ENCODE data around the gene TSPAN17. TPM values are rescaled to one million over a fixed set of nuclear protein-coding genes. Genes with fewer than 3 reads are reported as not detected.

Gene TSPAN17
- total and polyA plus RNA-seq, 3 experiments from 2014 or later = 26.2 to 38.8 (median 37.4) TPM

- no peaks in the 10 kb centered on the region for H3K9me3 Mint-ChIP-seq
- peaks cover 10 to 14% (median 12%) of the 10 kb centered on the region in 3 donors for H3K4me1 Mint-ChIP-seq
- Histone ChIP-seq H3K4me1 (ENCODE audit: insufficient read depth, low read length) (peaks cover 12% of the 10 kb centered on the region), H3K36me3 (ENCODE audit: insufficient read depth, low read length) (no peaks in the 10 kb centered on the region), H3K9me3 (ENCODE audit: low read length) (no peaks in the 10 kb centered on the region), H3K4me3 (ENCODE audit: low read length) (no peak overlapping the region), H3K27me3 (ENCODE audit: insufficient read depth, low read length, poor library complexity, severe bottlenecking) (no peaks in the 10 kb centered on the region), H3K27ac (ENCODE audit: low read depth, low read length) (no peak overlapping the region)
- CTCF ChIA-PET = no interaction called here
- no peak overlapping the region for H3K27ac Mint-ChIP-seq
- POLR2A ChIA-PET = no interaction called here
- no peak overlapping the region for H3K4me3 Mint-ChIP-seq
- no peak for DNase-seq
- peaks cover 23 to 35% of the 10 kb centered on the region in 2 donors for H3K27me3 Mint-ChIP-seq
- H3K36me3 Mint-ChIP-seq = no peaks in the 10 kb centered on the region
Measured at GRCh38 chr5:176664886-176665285, 17.6 kb downstream of the TSPAN17 start.

- no peaks in the 10 kb centered on the region for H3K9me3 ChIP-seq (ENCODE audit: low read length)
- peaks cover 2% of the 10 kb centered on the region for H3K27me3 ChIP-seq (ENCODE audit: insufficient read depth, low read length, poor library complexity, severe bottlenecking)
- CTCF ChIA-PET = no interaction called here
- no peak overlapping the region for H3K27ac Mint-ChIP-seq
- H3K4me1 ChIP-seq (ENCODE audit: insufficient read depth, low read length) = peaks cover 8% of the 10 kb centered on the region
- H3K36me3 Mint-ChIP-seq = no peaks in the 10 kb centered on the region
- DNase-seq = no peak
- no peak overlapping the region for H3K4me3 Mint-ChIP-seq
- H3K36me3 ChIP-seq (ENCODE audit: insufficient read depth, low read length) = no peaks in the 10 kb centered on the region
- H3K27me3 Mint-ChIP-seq = peaks cover 23 to 37% of the 10 kb centered on the region in 2 donors
- no peaks in the 10 kb centered on the region for H3K9me3 Mint-ChIP-seq
- POLR2A ChIA-PET = no interaction called here
- H3K4me3 ChIP-seq (ENCODE audit: low read length) = no peak overlapping the region
- no peak overlapping the region for H3K27ac ChIP-seq (ENCODE audit: low read depth, low read length)
- H3K4me1 Mint-ChIP-seq = peaks cover 5 to 7% (median 6%) of the 10 kb centered on the region in 3 donors
Measured at GRCh38 chr5:176665517-176665916, 18.2 kb downstream of the TSPAN17 start.

- Mint-ChIP-seq H3K27ac (no peak overlapping the region), H3K27me3 (peaks cover 29 to 51% of the 10 kb centered on the region in 2 donors), H3K4me3 (no peak overlapping the region), H3K9me3 (no peaks in the 10 kb centered on the region), H3K4me1 (no peaks in the 10 kb centered on the region), H3K36me3 (no peaks in the 10 kb centered on the region)
- no peaks in the 10 kb centered on the region for H3K9me3 ChIP-seq (ENCODE audit: low read length)
- DNase-seq = no peak
- no peaks in the 10 kb centered on the region for H3K36me3 ChIP-seq (ENCODE audit: insufficient read depth, low read length)
- H3K4me3 ChIP-seq (ENCODE audit: low read length) = no peak overlapping the region
- H3K4me1 ChIP-seq (ENCODE audit: insufficient read depth, low read length) = no peaks in the 10 kb centered on the region
- CTCF ChIA-PET = no interaction called here
- H3K27me3 ChIP-seq (ENCODE audit: insufficient read depth, low read length, poor library complexity, severe bottlenecking) = peaks cover 3% of the 10 kb centered on the region
- POLR2A ChIA-PET = no interaction called here
- no peak overlapping the region for H3K27ac ChIP-seq (ENCODE audit: low read depth, low read length)
Measured at GRCh38 chr5:176667637-176668036, 20.4 kb downstream of the TSPAN17 start.

- H3K36me3 Mint-ChIP-seq = no peaks in the 10 kb centered on the region
- no peak overlapping the region for H3K27ac Mint-ChIP-seq
- Histone ChIP-seq H3K9me3 (ENCODE audit: low read length) (no peaks in the 10 kb centered on the region), H3K36me3 (ENCODE audit: insufficient read depth, low read length) (no peaks in the 10 kb centered on the region), H3K4me1 (ENCODE audit: insufficient read depth, low read length) (no peaks in the 10 kb centered on the region), H3K27ac (ENCODE audit: low read depth, low read length) (no peak overlapping the region), H3K27me3 (ENCODE audit: insufficient read depth, low read length, poor library complexity, severe bottlenecking) (peaks cover 3% of the 10 kb centered on the region), H3K4me3 (ENCODE audit: low read length) (no peak overlapping the region)
- H3K4me1 Mint-ChIP-seq = no peaks in the 10 kb centered on the region
- H3K4me3 Mint-ChIP-seq = no peak overlapping the region
- ChIA-PET POLR2A (no interaction called here), CTCF (interaction anchor here (1.8 kb wide), 1 partner anchor 9 kb away, joined by 14 read pairs; no protein-coding TSS in a partner anchor)
- peaks cover 22 to 46% of the 10 kb centered on the region in 2 donors for H3K27me3 Mint-ChIP-seq
- H3K9me3 Mint-ChIP-seq = no peaks in the 10 kb centered on the region
- no peak for DNase-seq
Measured at GRCh38 chr5:176670449-176670848, 23.2 kb downstream of the TSPAN17 start.

- Histone ChIP-seq H3K27ac (ENCODE audit: low read depth, low read length) (no peak overlapping the region), H3K4me3 (ENCODE audit: low read length) (no peak overlapping the region), H3K36me3 (ENCODE audit: insufficient read depth, low read length) (no peaks in the 10 kb centered on the region), H3K27me3 (ENCODE audit: insufficient read depth, low read length, poor library complexity, severe bottlenecking) (peaks cover 3% of the 10 kb centered on the region), H3K9me3 (ENCODE audit: low read length) (no peaks in the 10 kb centered on the region), H3K4me1 (ENCODE audit: insufficient read depth, low read length) (no peaks in the 10 kb centered on the region)
- no peak overlapping the region for H3K4me3 Mint-ChIP-seq
- DNase-seq = no peak
- no peaks in the 10 kb centered on the region for H3K36me3 Mint-ChIP-seq
- H3K9me3 Mint-ChIP-seq = no peaks in the 10 kb centered on the region
- peaks cover 22 to 46% of the 10 kb centered on the region in 2 donors for H3K27me3 Mint-ChIP-seq
- no peak overlapping the region for H3K27ac Mint-ChIP-seq
- POLR2A ChIA-PET = no interaction called here
- CTCF ChIA-PET = interaction anchor here (2.3 kb wide), 1 partner anchor 10 kb away, joined by 8 read pairs; no protein-coding TSS in a partner anchor
- H3K4me1 Mint-ChIP-seq = no peaks in the 10 kb centered on the region
Measured at GRCh38 chr5:176671399-176671798, 24.1 kb downstream of the TSPAN17 start.

- ChIA-PET CTCF (interaction anchor here (2.3 kb wide), 1 partner anchor 11 kb away, joined by 8 read pairs; no protein-coding TSS in a partner anchor), POLR2A (no interaction called here)
- no peak for DNase-seq
- Mint-ChIP-seq H3K36me3 (no peaks in the 10 kb centered on the region), H3K27ac (no peak overlapping the region), H3K4me3 (no peak overlapping the region), H3K27me3 (peaks cover 21 to 44% of the 10 kb centered on the region in 2 donors), H3K4me1 (no peaks in the 10 kb centered on the region), H3K9me3 (no peaks in the 10 kb centered on the region)
- H3K9me3 ChIP-seq (ENCODE audit: low read length) = no peaks in the 10 kb centered on the region
- no peak overlapping the region for H3K4me3 ChIP-seq (ENCODE audit: low read length)
- no peaks in the 10 kb centered on the region for H3K4me1 ChIP-seq (ENCODE audit: insufficient read depth, low read length)
- no peaks in the 10 kb centered on the region for H3K36me3 ChIP-seq (ENCODE audit: insufficient read depth, low read length)
- H3K27ac ChIP-seq (ENCODE audit: low read depth, low read length) = no peak overlapping the region
- peaks cover 3% of the 10 kb centered on the region for H3K27me3 ChIP-seq (ENCODE audit: insufficient read depth, low read length, poor library complexity, severe bottlenecking)
Measured at GRCh38 chr5:176671890-176672747, 24.8 kb downstream of the TSPAN17 start.

- Mint-ChIP-seq H3K9me3 (no peaks in the 10 kb centered on the region), H3K4me3 (no peak overlapping the region), H3K27me3 (peaks cover 26 to 54% of the 10 kb centered on the region in 2 donors), H3K36me3 (no peaks in the 10 kb centered on the region), H3K4me1 (no peaks in the 10 kb centered on the region), H3K27ac (peak overlapping the region in 1 of 8 donors; percentile 7)
- no peak for DNase-seq
- Histone ChIP-seq H3K27ac (ENCODE audit: low read depth, low read length) (no peak overlapping the region), H3K36me3 (ENCODE audit: insufficient read depth, low read length) (no peaks in the 10 kb centered on the region), H3K27me3 (ENCODE audit: insufficient read depth, low read length, poor library complexity, severe bottlenecking) (peaks cover 4% of the 10 kb centered on the region), H3K4me1 (ENCODE audit: insufficient read depth, low read length) (no peaks in the 10 kb centered on the region), H3K4me3 (ENCODE audit: low read length) (no peak overlapping the region), H3K9me3 (ENCODE audit: low read length) (no peaks in the 10 kb centered on the region)
- ChIA-PET POLR2A (interaction anchor here (0.6 kb wide), 1 partner anchor 306 kb away, joined by 3 read pairs; no protein-coding TSS in a partner anchor), CTCF (interaction anchor here (2.3 kb wide), 1 partner anchor 13 kb away, joined by 8 read pairs; no protein-coding TSS in a partner anchor)
Measured at GRCh38 chr5:176673651-176674583, 26.6 kb downstream of the TSPAN17 start.

GRCh38 chr5:176674799-176675198 is 27.5 kb downstream of the TSPAN17 start:
- no peaks in the 10 kb centered on the region for H3K36me3 ChIP-seq (ENCODE audit: insufficient read depth, low read length)
- H3K36me3 Mint-ChIP-seq = no peaks in the 10 kb centered on the region
- peaks cover 33 to 61% of the 10 kb centered on the region in 2 donors for H3K27me3 Mint-ChIP-seq
- no peak overlapping the region for H3K27ac ChIP-seq (ENCODE audit: low read depth, low read length)
- no peak overlapping the region for H3K4me3 Mint-ChIP-seq
- no peak for DNase-seq
- peaks cover 12% of the 10 kb centered on the region for H3K27me3 ChIP-seq (ENCODE audit: insufficient read depth, low read length, poor library complexity, severe bottlenecking)
- CTCF ChIA-PET = no interaction called here
- peak overlapping the region in 1 of 8 donors; percentile 43 for H3K27ac Mint-ChIP-seq
- POLR2A ChIA-PET = no interaction called here
- H3K4me1 ChIP-seq (ENCODE audit: insufficient read depth, low read length) = no peaks in the 10 kb centered on the region
- H3K4me3 ChIP-seq (ENCODE audit: low read length) = no peak overlapping the region
- H3K4me1 Mint-ChIP-seq = no peaks in the 10 kb centered on the region
- no peaks in the 10 kb centered on the region for H3K9me3 Mint-ChIP-seq
- H3K9me3 ChIP-seq (ENCODE audit: low read length) = no peaks in the 10 kb centered on the region
